ENCODE data around the gene MALRD1.

The MALRD1 gene

GRCh38 chr10:19245889-19246752, 197.5 kb downstream of the MALRD1 start:
- no peak for DNase-seq

- DNase-seq = no peak
These were observed 199.2 kb downstream of the MALRD1 start for GRCh38 chr10:19247843-19248242.

- DNase-seq = no peak
These were observed 201.9 kb downstream of the MALRD1 start for GRCh38 chr10:19250546-19250945.

- no peak for DNase-seq
These were observed 203.9 kb downstream of the MALRD1 start for GRCh38 chr10:19252531-19252930.

GRCh38 chr10:19256331-19256730, 207.7 kb downstream of the MALRD1 start:
- no peak for DNase-seq

- no peak for DNase-seq
These were observed 214.7 kb downstream of the MALRD1 start for GRCh38 chr10:19263262-19263661.

- no peak for DNase-seq
These were observed 234.7 kb downstream of the MALRD1 start for GRCh38 chr10:19283285-19283684.

- no peak for DNase-seq
These were observed 235.2 kb downstream of the MALRD1 start for GRCh38 chr10:19283786-19284185.

- no peak for DNase-seq
These were observed 242.2 kb downstream of the MALRD1 start for GRCh38 chr10:19290770-19291169.

GRCh38 chr10:19294233-19294632, 245.6 kb downstream of the MALRD1 start:
- DNase-seq = no peak

GRCh38 chr10:19299645-19300044, 251.0 kb downstream of the MALRD1 start:
- no peak for DNase-seq

GRCh38 chr10:19302117-19302516, 253.5 kb downstream of the MALRD1 start:
- DNase-seq = no peak

GRCh38 chr10:19310066-19310465, 261.5 kb downstream of the MALRD1 start:
- DNase-seq = no peak

GRCh38 chr10:19316204-19316870, 267.7 kb downstream of the MALRD1 start:
- DNase-seq = no peak

- no peak for DNase-seq
These were observed 269.4 kb downstream of the MALRD1 start for GRCh38 chr10:19317952-19318351.

GRCh38 chr10:19325581-19325980, 277.0 kb downstream of the MALRD1 start:
- DNase-seq = no peak

GRCh38 chr10:19328582-19328981, 280.0 kb downstream of the MALRD1 start:
- DNase-seq = no peak

GRCh38 chr10:19329475-19329874, 280.9 kb downstream of the MALRD1 start:
- DNase-seq = no peak

- DNase-seq = no peak
These were observed 283.7 kb downstream of the MALRD1 start for GRCh38 chr10:19332304-19332703.

- DNase-seq = no peak
These were observed 285.0 kb downstream of the MALRD1 start for GRCh38 chr10:19333631-19334030.

- DNase-seq = no peak
These were observed 299.0 kb downstream of the MALRD1 start for GRCh38 chr10:19347621-19348020.

- no peak for DNase-seq
These were observed 318.6 kb downstream of the MALRD1 start for GRCh38 chr10:19367176-19367575.

- DNase-seq = no peak
These were observed 325.4 kb downstream of the MALRD1 start for GRCh38 chr10:19373988-19374387.

GRCh38 chr10:19385846-19386450, 337.3 kb downstream of the MALRD1 start:
- no peak for DNase-seq
